SU-DHL-6 (cell line): ENCODE results near the gene SCN4B.

ENCODE experiments used
- H2AFZ ChIP-seq: fragments of 200-600 bp; sonication (generic); 2 replicates; pipeline ENCODE4 v1.6.1; 2014; ENCODE audit warnings: low read depth, mild to moderate bottlenecking, moderate library complexity, mixed read lengths, antibody characterized with exemption, low read length; ENCODE audit not compliant: severe bottlenecking
- H3F3A ChIP-seq: fragments of 200-600 bp; shearing (Covaris generic); 2 replicates; pipeline ENCODE4 v1.6.0; 2016; ENCODE audit warnings: antibody characterized with exemption, mild to moderate bottlenecking; ENCODE audit not compliant: insufficient read depth
- H3K27ac ChIP-seq: fragments of 200-600 bp; sonication (generic); 2 replicates; pipeline ENCODE4 v1.5.1; 2016; ENCODE audit warnings: low read depth, mild to moderate bottlenecking, low read length, moderate library complexity, mixed read lengths
- H3K27me3 ChIP-seq: fragments of 200-600 bp; sonication (generic), shearing (Covaris generic); 2 replicates; pipeline ENCODE4 v1.6.0; 2014; ENCODE audit warnings: mild to moderate bottlenecking, low read length
- H3K36me3 ChIP-seq: fragments of 200-600 bp; sonication (generic); 2 replicates; pipeline ENCODE4 v1.6.1; 2014; ENCODE audit warnings: mild to moderate bottlenecking, low read length, mixed read lengths
- H3K4me2 ChIP-seq: fragments of 300-600, 200-600 bp; shearing (Covaris generic), sonication (generic); 2 replicates; pipeline ENCODE4 v1.6.0; 2014; ENCODE audit warnings: low read length, low read depth, mild to moderate bottlenecking; ENCODE audit not compliant: poor library complexity, severe bottlenecking
- H3K4me3 ChIP-seq: fragments of 200-600 bp; sonication (generic); 2 replicates; pipeline ENCODE4 v1.5.1; 2014; ENCODE audit warnings: antibody characterized with exemption, low read length, mild to moderate bottlenecking, mixed read lengths; ENCODE audit not compliant: insufficient read depth, poor library complexity, severe bottlenecking
- H3K79me2 ChIP-seq: fragments of 200-600 bp; sonication (generic); 2 replicates; pipeline ENCODE4 v1.6.1; 2014; ENCODE audit warnings: mild to moderate bottlenecking, low read length, moderate library complexity; ENCODE audit not compliant: insufficient read depth
- H3K9ac ChIP-seq: fragments of 200-600 bp; sonication (generic); 2 replicates; pipeline ENCODE4 v1.7.0; 2014; ENCODE audit warnings: mild to moderate bottlenecking, low read length
- H3K9me2 ChIP-seq: fragments of 200-600 bp; sonication (generic); replicated peaks from 2 replicates; pipeline ENCODE4 v1.6.1; 2014; ENCODE audit warnings: low read length; ENCODE audit not compliant: insufficient read depth
- H3K9me3 ChIP-seq: fragments of 200-600 bp; sonication (generic); 2 replicates; pipeline ENCODE4 v1.6.1; 2014; ENCODE audit warnings: low read length, mixed read lengths; ENCODE audit not compliant: insufficient read depth
- H4K20me1 ChIP-seq: fragments of 200-600 bp; sonication (generic); 2 replicates; pipeline ENCODE4 v1.6.1; 2014; ENCODE audit warnings: low read depth, mild to moderate bottlenecking, antibody characterized with exemption, low read length, moderate library complexity, mixed read lengths
- EZH2phosphoT487 ChIP-seq: fragments of 200-600 bp; sonication (generic), shearing (Covaris generic); conservative IDR thresholded peaks from 2 replicates; pipeline ENCODE4 v1.6.1; 2018; ENCODE audit warnings: mild to moderate bottlenecking, antibody characterized with exemption, low read length, moderate library complexity, mixed read lengths
- TF ChIP-seq, protein P1 (sequence below): fragments of 200-600 bp; sonication (generic); IDR thresholded peaks from one replicate; pipeline ENCODE4 v1.5.1; 2017; ENCODE audit warnings: antibody characterized with exemption, mild to moderate bottlenecking, low read length, moderate library complexity; ENCODE audit not compliant: insufficient read depth, poor library complexity, severe bottlenecking

SCN4B gene, protein sequence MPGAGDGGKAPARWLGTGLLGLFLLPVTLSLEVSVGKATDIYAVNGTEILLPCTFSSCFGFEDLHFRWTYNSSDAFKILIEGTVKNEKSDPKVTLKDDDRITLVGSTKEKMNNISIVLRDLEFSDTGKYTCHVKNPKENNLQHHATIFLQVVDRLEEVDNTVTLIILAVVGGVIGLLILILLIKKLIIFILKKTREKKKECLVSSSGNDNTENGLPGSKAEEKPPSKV

DNA sequence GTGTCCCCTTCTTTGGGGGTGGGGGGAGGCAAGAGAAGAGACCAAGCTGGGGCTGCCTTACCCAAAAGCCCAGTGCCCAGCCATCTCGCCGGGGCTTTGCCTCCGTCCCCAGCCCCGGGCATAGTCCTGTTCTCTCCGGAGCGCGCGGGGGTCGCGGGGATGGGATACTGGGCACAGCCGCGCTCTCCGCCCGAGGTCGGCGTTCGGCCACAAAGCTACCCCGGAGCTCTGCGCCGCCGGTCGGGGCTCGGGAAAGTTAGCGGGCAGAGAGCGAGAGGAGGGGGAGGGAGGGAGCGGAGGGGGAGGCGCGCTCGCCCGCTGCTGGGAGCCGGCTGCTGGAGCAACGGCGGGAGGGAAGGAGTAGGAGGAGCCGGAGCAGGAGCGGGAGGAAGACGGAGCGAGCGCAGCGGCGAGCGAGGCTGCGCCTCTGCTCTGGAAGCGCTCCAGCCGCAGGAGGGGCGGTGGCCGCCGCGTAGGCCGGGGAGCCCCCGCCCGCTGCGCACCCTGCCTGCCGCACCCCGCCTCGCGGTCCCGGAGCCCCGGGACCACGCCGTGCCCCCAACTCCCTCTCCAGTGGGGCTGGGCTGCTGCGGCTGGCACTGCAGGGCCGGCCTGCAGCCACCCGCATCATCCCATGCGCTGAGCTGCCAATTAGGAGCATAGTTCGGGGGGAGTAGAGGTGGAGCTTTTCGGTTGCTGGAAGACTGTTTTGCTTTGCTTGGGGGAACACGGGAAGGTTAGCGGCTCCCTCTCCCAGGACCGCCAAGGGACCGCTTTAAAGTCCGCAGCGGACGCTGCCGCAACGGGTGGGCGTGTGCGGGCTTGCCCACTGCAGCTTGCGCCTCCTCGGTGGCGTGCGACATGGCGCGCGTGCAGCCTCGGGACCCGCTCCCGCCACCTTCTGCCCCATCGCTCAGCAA lies at the start of gene SCN4B:
SCN4B (minus strand) TSS at position 272 of the 920 bp plus-strand sequence; CDS start at position 122, 150 bp downstream.
- Histone ChIP-seq H3K9me2 (no peaks in the 10 kb centered on the region), H3K4me2 (no peak within 1 kb of the TSS), H3K9ac (no peak within 1 kb of the TSS), H2AFZ (no peak within 1 kb of the TSS), H3K36me3 (no peaks in the 10 kb centered on the region), H3K79me2 (no peaks in the 10 kb centered on the region), H3K9me3 (no peaks in the 10 kb centered on the region), H3K27me3 (no peaks in the 10 kb centered on the region), H3K27ac (no peak within 1 kb of the TSS), H3K4me3 (no peak within 1 kb of the TSS), H3F3A (no peaks in the 10 kb centered on the region), H4K20me1 (no peaks in the 10 kb centered on the region)
- TF ChIP-seq, protein P1, sequence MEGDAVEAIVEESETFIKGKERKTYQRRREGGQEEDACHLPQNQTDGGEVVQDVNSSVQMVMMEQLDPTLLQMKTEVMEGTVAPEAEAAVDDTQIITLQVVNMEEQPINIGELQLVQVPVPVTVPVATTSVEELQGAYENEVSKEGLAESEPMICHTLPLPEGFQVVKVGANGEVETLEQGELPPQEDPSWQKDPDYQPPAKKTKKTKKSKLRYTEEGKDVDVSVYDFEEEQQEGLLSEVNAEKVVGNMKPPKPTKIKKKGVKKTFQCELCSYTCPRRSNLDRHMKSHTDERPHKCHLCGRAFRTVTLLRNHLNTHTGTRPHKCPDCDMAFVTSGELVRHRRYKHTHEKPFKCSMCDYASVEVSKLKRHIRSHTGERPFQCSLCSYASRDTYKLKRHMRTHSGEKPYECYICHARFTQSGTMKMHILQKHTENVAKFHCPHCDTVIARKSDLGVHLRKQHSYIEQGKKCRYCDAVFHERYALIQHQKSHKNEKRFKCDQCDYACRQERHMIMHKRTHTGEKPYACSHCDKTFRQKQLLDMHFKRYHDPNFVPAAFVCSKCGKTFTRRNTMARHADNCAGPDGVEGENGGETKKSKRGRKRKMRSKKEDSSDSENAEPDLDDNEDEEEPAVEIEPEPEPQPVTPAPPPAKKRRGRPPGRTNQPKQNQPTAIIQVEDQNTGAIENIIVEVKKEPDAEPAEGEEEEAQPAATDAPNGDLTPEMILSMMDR, result no peak
- TF ChIP-seq EZH2phosphoT487, result no peak

- no peaks in the 10 kb centered on the region for H3K9me2 ChIP-seq
- H3K9ac ChIP-seq, result no peak overlapping the region
- no peaks in the 10 kb centered on the region for H3K36me3 ChIP-seq
- no peaks in the 10 kb centered on the region for H3K79me2 ChIP-seq
- no peaks in the 10 kb centered on the region for H3F3A ChIP-seq
- H3K27me3 ChIP-seq, result no peaks in the 10 kb centered on the region
- H3K4me2 ChIP-seq, result no peak overlapping the region
- no peak for TF ChIP-seq EZH2phosphoT487
- TF ChIP-seq, protein P1, result no peak
- no peaks in the 10 kb centered on the region for H3K9me3 ChIP-seq
- no peaks in the 10 kb centered on the region for H4K20me1 ChIP-seq
- H3K4me3 ChIP-seq, result no peak overlapping the region
- no peak overlapping the region for H3K27ac ChIP-seq
- no peak overlapping the region for H2AFZ ChIP-seq
Observed at GRCh38 chr11:118201966-118202365, 49.3 kb upstream of the SCN4B start.

DNA sequence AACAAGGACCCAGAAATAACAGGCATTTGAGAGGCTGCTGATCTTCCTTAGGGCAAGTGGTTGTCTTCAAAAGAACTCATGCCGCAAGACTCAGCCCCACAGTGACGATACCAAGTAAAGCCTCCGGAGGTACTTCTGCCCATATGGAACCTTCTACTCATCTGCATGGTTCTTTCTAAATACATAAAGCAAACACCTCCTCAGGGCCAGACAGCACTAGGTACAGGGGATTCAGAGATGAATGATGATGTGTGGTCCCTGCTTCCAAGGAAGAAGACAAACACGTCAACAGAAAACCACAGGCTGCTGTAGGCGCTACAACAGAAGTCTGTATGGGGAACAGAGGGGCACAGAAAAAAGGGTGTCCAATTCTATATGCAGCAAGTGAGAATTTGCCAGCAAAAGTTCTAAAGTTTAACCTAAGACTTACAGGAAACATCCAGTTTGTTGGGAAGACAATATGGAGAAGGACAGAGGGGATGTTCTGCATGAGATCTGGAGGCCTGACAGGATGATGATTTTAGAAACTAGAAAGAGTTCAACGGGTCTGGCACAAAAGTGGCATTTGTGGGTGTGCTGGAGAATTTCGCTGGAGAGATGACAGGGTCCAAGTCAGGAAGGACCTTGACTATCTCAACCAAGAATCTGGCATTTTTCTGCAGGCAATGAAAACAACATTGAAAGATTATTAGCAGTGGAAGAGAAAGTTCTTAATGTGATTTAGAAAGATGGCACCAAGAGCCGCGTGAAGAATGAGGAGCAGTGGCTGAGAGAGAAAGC lies 48.5 kb upstream of the SCN4B start:
- Histone ChIP-seq H2AFZ (no peak overlapping the region), H3F3A (no peaks in the 10 kb centered on the region), H3K27ac (no peak overlapping the region), H3K79me2 (no peaks in the 10 kb centered on the region), H3K36me3 (no peaks in the 10 kb centered on the region), H3K4me3 (no peak overlapping the region), H4K20me1 (no peaks in the 10 kb centered on the region), H3K9me3 (no peaks in the 10 kb centered on the region), H3K9ac (no peak overlapping the region), H3K27me3 (no peaks in the 10 kb centered on the region), H3K4me2 (no peak overlapping the region), H3K9me2 (no peaks in the 10 kb centered on the region)
- TF ChIP-seq, protein P1, result no peak
- TF ChIP-seq EZH2phosphoT487, result no peak
